NCI-H1092 (cell line): Measurements from ENCODE around the gene LRTM1.

ENCODE experiments used
- DNase-seq: peaks from one replicate; lab custom pipeline; 2025; lab: John Stamatoyannopoulos, UW

The LRTM1 gene

GRCh38 chr3:54928046-54928770 is at the start of gene LRTM1:
LRTM1 (minus strand) TSS chr3:54928059; CDS start chr3:54927911, 148 bp downstream.
- no peak for DNase-seq

- no peak for DNase-seq
These were observed 49.6 kb upstream of the LRTM1 start for GRCh38 chr3:54977439-54977838.

- no peak for DNase-seq
These were observed 43.0 kb upstream of the LRTM1 start for GRCh38 chr3:54970895-54971294.

- no peak for DNase-seq
These were observed 41.8 kb upstream of the LRTM1 start for GRCh38 chr3:54969652-54970051.

GRCh38 chr3:54968546-54969172 is 40.8 kb upstream of the LRTM1 start:
- DNase-seq = no peak

- DNase-seq = no peak
These were observed 39.9 kb upstream of the LRTM1 start for GRCh38 chr3:54967731-54968161.

GRCh38 chr3:54966979-54967378 is 39.1 kb upstream of the LRTM1 start:
- no peak for DNase-seq

- no peak for DNase-seq
These were observed 37.9 kb upstream of the LRTM1 start for GRCh38 chr3:54965746-54966145.

GRCh38 chr3:54964081-54964480 is 36.2 kb upstream of the LRTM1 start:
- DNase-seq = no peak

- DNase-seq = no peak
These were observed 35.8 kb upstream of the LRTM1 start for GRCh38 chr3:54963641-54964040.

GRCh38 chr3:54962200-54962599 is 34.3 kb upstream of the LRTM1 start:
- DNase-seq = no peak

GRCh38 chr3:54960701-54961100 is 32.8 kb upstream of the LRTM1 start:
- no peak for DNase-seq

- no peak for DNase-seq
These were observed 32.2 kb upstream of the LRTM1 start for GRCh38 chr3:54960082-54960481.

- DNase-seq = no peak
These were observed 29.9 kb upstream of the LRTM1 start for GRCh38 chr3:54957711-54958110.

GRCh38 chr3:54955941-54956340 is 28.1 kb upstream of the LRTM1 start:
- no peak for DNase-seq

GRCh38 chr3:54955496-54955895 is 27.6 kb upstream of the LRTM1 start:
- no peak for DNase-seq

- DNase-seq = no peak
These were observed 26.7 kb upstream of the LRTM1 start for GRCh38 chr3:54954521-54954920.

- no peak for DNase-seq
These were observed 26.2 kb upstream of the LRTM1 start for GRCh38 chr3:54954022-54954421.

- DNase-seq = no peak
These were observed 23.5 kb upstream of the LRTM1 start for GRCh38 chr3:54951405-54951804.

- no peak for DNase-seq
These were observed 22.6 kb upstream of the LRTM1 start for GRCh38 chr3:54950391-54951003.

GRCh38 chr3:54949491-54950044 is 21.7 kb upstream of the LRTM1 start:
- DNase-seq = no peak

GRCh38 chr3:54941690-54942362 is 14.0 kb upstream of the LRTM1 start:
- no peak for DNase-seq
